Tibial nerve (tissue), 4 donors: ENCODE measurements around the gene DCLRE1C. TPM values are rescaled to one million over a fixed set of nuclear protein-coding genes. Genes with fewer than 3 reads are reported as not detected.
"Not testable (repeated sequence)": the region's sequence is repeated elsewhere in the genome, so short reads cannot be mapped to it uniquely, and the experiment has no call there.

ENCODE experiments used
- DNase-seq, 2 donors: peaks; one replicate each; pipeline ENCODE4 v3.0.0-alpha.2; 2019; ENCODE audit warnings: low spot score in 2 of 2
- H3K27ac ChIP-seq, 4 donors: fragments of 200-600 bp; sonication (generic) in 3 of 4; one replicate each; pipeline ENCODE4 v1.5.1; 2017 to 2019; ENCODE audit warnings: mild to moderate bottlenecking in 1 of 4
- H3K27me3 ChIP-seq, 2 donors: fragments of 200-600 bp; sonication (generic) in 1 of 2; one replicate each; pipeline versions ENCODE4 v1.5.1 to v1.6.0; 2017 to 2019
- H3K36me3 ChIP-seq, 3 donors: fragments of 200-600 bp; sonication (generic); one replicate each; pipeline ENCODE4 v1.5.1; 2018 to 2019
- H3K4me1 ChIP-seq, 4 donors: fragments of 200-600 bp; sonication (generic) in 3 of 4; one replicate each; pipeline ENCODE4 v1.5.1; 2017 to 2019
- H3K4me3 ChIP-seq, 4 donors: fragments of 200-600 bp; sonication (generic) in 3 of 4; one replicate each; pipeline ENCODE4 v1.5.1; 2017 to 2019; ENCODE audit warnings: mild to moderate bottlenecking in 1 of 4, moderate library complexity in 1 of 4
- H3K9me3 ChIP-seq, 4 donors: fragments of 200-600 bp; sonication (generic) in 3 of 4; one replicate each; pipeline ENCODE4 v1.5.1; 2017 to 2019
- CTCF ChIP-seq, 5 experiments: fragments of 200-600 bp in 3 of 5; fragments of 450-650 bp in 2 of 5; sonication (generic) in 3 of 5; IDR thresholded peaks; one replicate each; pipeline ENCODE4 v1.5.1; 2016 to 2019; ENCODE audit warnings: antibody characterized with exemption in 5 of 5, mild to moderate bottlenecking in 3 of 5, moderate library complexity in 2 of 5
- EP300 ChIP-seq, 2 donors: sonication (generic); formaldehyde crosslinking; IDR thresholded peaks; one replicate each; pipeline ENCODE4 v1.6.1; 2017; ENCODE audit warnings: antibody characterized with exemption in 2 of 2, mild to moderate bottlenecking in 1 of 2
- POLR2A ChIP-seq, 2 donors: fragments of 450-650 bp; IDR thresholded peaks; one replicate each; pipeline ENCODE4 v1.6.1; 2017; ENCODE audit warnings: antibody characterized with exemption in 2 of 2, mild to moderate bottlenecking in 2 of 2, moderate library complexity in 2 of 2
- WGBS, 2 donors: methylation state at CpG; one replicate each; pipeline ENCODE4 v1.1.5; 2018; 5-methylcytosine and 5-hydroxymethylcytosine counted together
- total RNA-seq, 4 donors: library from RNA; depleted of rRNA; stranded (reverse); fragments of >200 nt; gene quantifications; one replicate each; pipeline ENCODE4 v1.1.0, GENCODE V29; 2016

The DCLRE1C gene
- total RNA-seq, 4 donors from 2014 or later, result 9.6 to 28.8 (median 17.5) TPM

GRCh38 chr10:14982744-14983143 lies 28.8 kb upstream of the DCLRE1C start:
- Histone ChIP-seq H3K4me3 (no peak overlapping the region), H3K27ac (no peak overlapping the region), H3K27me3 (no peaks in the 10 kb centered on the region), H3K36me3 (no peaks in the 10 kb centered on the region), H3K9me3 (peaks cover 0 to 6% (median 0%) of the 10 kb centered on the region in 4 donors), H3K4me1 (no peaks in the 10 kb centered on the region)
- no peak for DNase-seq
- no peak for TF ChIP-seq EP300 (IDR thresholded peaks at IDR 0.05)
- TF ChIP-seq POLR2A (IDR thresholded peaks at IDR 0.05), result no peak
- no peak for TF ChIP-seq CTCF (IDR thresholded peaks at IDR 0.05)
- WGBS, 2 donors, result 92 to 94% methylated on average over 3 of the region's 3 CpGs

GRCh38 chr10:14975672-14976273 lies 21.9 kb upstream of the DCLRE1C start:
- H3K27ac ChIP-seq, result no peak overlapping the region
- 27 to 40% methylated on average over 21 of the region's 21 CpGs for WGBS, 2 donors
- H3K4me3 ChIP-seq, result no peak overlapping the region
- no peaks in the 10 kb centered on the region for H3K4me1 ChIP-seq
- H3K27me3 ChIP-seq, result peaks cover 0 to 4% of the 10 kb centered on the region in 2 donors
- H3K9me3 ChIP-seq, result peaks cover 0 to 6% (median 0%) of the 10 kb centered on the region in 4 donors
- no peaks in the 10 kb centered on the region for H3K36me3 ChIP-seq
- TF ChIP-seq POLR2A (IDR thresholded peaks at IDR 0.05), result no peak
- TF ChIP-seq CTCF (IDR thresholded peaks at IDR 0.05), result no peak
- TF ChIP-seq EP300 (IDR thresholded peaks at IDR 0.05), result no peak
- no peak for DNase-seq

GRCh38 chr10:14974153-14974998 lies 20.5 kb upstream of the DCLRE1C start:
- not testable (repeated sequence) for H3K27me3 ChIP-seq, H3K4me3 ChIP-seq, DNase-seq, H3K9me3 ChIP-seq, H3K27ac ChIP-seq, H3K36me3 ChIP-seq, H3K4me1 ChIP-seq
- 30 to 45% methylated on average over 15 of the region's 15 CpGs for WGBS, 2 donors

GRCh38 chr10:14971867-14972448 lies 18.1 kb upstream of the DCLRE1C start:
- peak in 4 of 5 experiments; percentile 24 to 43 (median 32) for TF ChIP-seq CTCF (IDR thresholded peaks at IDR 0.05)
- TF ChIP-seq EP300 (IDR thresholded peaks at IDR 0.05), result no peak
- H3K4me3 ChIP-seq, result no peak overlapping the region
- H3K36me3 ChIP-seq, result no peaks in the 10 kb centered on the region
- H3K27ac ChIP-seq, result no peak overlapping the region
- no peaks in the 10 kb centered on the region for H3K4me1 ChIP-seq
- H3K9me3 ChIP-seq, result no peaks in the 10 kb centered on the region
- DNase-seq, result peak in 1 of 2 donors; percentile 24
- peaks cover 0 to 4% of the 10 kb centered on the region in 2 donors for H3K27me3 ChIP-seq
- whole genome bisulfite sequencing, 2 donors, result 53 to 56% methylated on average over 4 of the region's 4 CpGs

- Histone ChIP-seq H3K27me3 (no peaks in the 10 kb centered on the region), H3K36me3 (no peaks in the 10 kb centered on the region), H3K27ac (no peak overlapping the region), H3K4me3 (no peak overlapping the region), H3K9me3 (no peaks in the 10 kb centered on the region), H3K4me1 (no peaks in the 10 kb centered on the region)
- no peak for TF ChIP-seq EP300 (IDR thresholded peaks at IDR 0.05)
- no peak for TF ChIP-seq POLR2A (IDR thresholded peaks at IDR 0.05)
- no peak for TF ChIP-seq CTCF (IDR thresholded peaks at IDR 0.05)
- DNase-seq, result no peak
- 93 to 95% methylated on average over 2 of the region's 2 CpGs for WGBS, 2 donors
These were observed 14.0 kb upstream of the DCLRE1C start for GRCh38 chr10:14967897-14968296.
